ENCODE results near the gene TBC1D8. TPM values are rescaled to one million over a fixed set of nuclear protein-coding genes. Genes with fewer than 3 reads are reported as not detected.
A peak's percentile ranks its signal among the peaks of the same experiment; 100 is the strongest.

TBC1D8 gene
- total RNA-seq, 8 experiments from 2014 or later, result 4.7 to 14.3 (median 10.9) TPM

DNA sequence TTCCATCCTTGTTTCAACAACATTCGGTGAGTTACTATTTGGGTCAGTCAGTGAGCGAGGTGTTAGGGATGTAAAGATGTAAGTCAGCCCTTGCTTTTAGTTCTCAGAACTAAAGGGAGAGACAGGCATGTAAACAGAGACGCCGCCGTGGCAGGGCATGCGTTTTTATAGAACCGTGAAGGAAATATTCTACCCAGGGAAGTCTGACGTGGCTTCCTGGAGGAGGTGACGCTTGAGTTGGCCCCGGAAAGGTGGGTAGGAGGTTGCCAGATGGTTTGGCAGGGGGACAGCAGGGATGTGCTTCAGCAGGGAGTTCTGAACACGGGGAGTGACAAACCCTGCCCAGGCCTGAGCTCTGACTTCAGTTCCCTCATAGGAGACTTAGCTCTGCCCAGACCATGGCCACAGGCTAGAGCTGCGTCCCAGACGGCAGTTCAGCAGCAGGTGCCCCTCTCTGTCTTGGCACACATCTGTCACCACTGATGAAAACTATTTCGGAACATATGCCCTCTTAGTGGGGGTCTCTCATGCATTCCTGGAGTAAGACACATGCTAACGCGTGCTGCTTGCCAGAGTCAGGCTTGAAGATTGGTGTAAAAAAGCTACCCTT, 172.5 kb downstream of the TBC1D8 start:
- no peak overlapping the region for H3K4me3 ChIP-seq
- 65 to 96% (median 87%) methylated on average over 2 to 14 of the region's 16 CpGs for WGBS, 10 experiments
- no peak for ATAC-seq (replicated peaks in 6 of 8)
- H3K4me1 ChIP-seq (replicated peaks in 1 of 2), result peaks cover 6 to 20% of the 10 kb centered on the region in 2 donors
- H3K27ac ChIP-seq, result no peak overlapping the region
- in situ Hi-C loops (cut with MboI; ENCODE audit: low pct_unique_long_range_greater_than_20kb in 2 of 9, low sequenced_read_pairs in 9 of 9, unreplicated experiment in 9 of 9), result loop anchor here in 6 of 9 experiments (10.0 to 25.0 kb wide), 3 partner anchors 241 to 366 kb away; no protein-coding TSS in a partner anchor

DNA sequence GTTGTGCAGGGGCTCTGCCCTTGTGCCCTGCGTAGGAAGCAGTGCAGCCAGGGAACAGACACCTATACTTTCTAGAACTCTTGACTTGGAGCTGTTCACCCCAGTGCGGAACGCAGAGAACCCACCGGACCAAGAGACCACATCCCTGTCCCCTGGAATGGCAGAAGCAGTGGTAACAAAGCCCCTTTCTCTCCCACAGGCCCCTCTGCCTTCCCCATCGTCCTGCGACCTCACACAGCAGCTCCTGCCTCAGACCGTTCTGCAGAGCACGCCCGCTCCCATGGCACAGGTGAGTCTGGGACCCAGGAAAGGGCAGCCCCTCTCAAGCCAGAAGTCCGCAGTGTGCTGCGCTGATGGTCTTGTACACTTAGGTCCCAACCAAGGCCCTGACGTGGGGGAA, 173.7 kb downstream of the TBC1D8 start:
- Histone ChIP-seq H3K27ac (no peak overlapping the region), H3K4me3 (no peak overlapping the region), H3K4me1 (replicated peaks in 1 of 2) (peaks cover 6 to 19% of the 10 kb centered on the region in 2 donors)
- 67 to 100% (median 89%) methylated on average over 1 to 8 of the region's 12 CpGs; no CpG with 5 or more reads in 4 of the 10 experiments for WGBS, 10 experiments
- ATAC-seq (replicated peaks in 6 of 8), result no peak
- in situ Hi-C loops (cut with MboI; ENCODE audit: low pct_unique_long_range_greater_than_20kb in 2 of 9, low sequenced_read_pairs in 9 of 9, unreplicated experiment in 9 of 9), result loop anchor here in 6 of 9 experiments (10.0 to 25.0 kb wide), 3 partner anchors 240 to 365 kb away; no protein-coding TSS in a partner anchor

DNA sequence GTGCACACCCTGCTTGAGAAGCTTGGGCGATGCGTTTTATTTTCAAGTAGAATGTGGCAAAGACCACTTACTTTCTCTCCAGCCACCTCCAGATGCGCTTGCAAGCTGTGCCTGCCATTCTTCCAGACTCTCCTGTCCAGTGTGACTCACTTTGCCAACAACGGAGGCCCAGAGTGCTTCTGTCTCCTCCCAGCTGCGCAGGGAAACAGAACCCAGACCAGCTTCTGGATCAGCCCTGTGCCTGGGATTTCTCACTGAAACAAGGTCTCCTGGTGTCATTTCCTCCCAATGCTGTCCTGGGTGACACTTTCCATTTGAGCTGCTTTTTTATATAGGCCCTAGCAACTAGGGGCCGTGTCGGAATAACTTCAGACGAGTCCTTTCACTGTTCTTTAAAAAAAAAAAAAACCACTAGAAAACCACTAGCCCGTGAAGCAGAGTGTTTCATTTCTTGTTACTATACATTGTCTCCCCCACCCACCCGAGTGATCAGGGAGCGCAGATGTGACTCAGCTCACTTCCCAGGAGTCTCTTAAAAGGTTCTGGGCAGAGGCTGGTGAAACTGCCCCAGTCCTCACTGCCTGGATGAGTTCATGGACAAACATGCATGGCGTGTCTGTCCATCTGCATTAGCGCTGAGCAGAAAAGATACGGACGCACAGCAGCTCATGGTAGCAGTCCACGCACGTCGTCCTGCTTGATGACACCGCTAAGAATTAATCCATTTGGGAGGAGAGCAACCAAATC, 174.4 kb downstream of the TBC1D8 start:
- Histone ChIP-seq H3K4me3 (no peak overlapping the region), H3K4me1 (replicated peaks in 1 of 2) (peaks cover 6 to 12% of the 10 kb centered on the region in 2 donors), H3K27ac (no peak overlapping the region)
- in situ Hi-C loops (cut with MboI; ENCODE audit: low pct_unique_long_range_greater_than_20kb in 2 of 9, low sequenced_read_pairs in 9 of 9, unreplicated experiment in 9 of 9), result loop anchor here in 6 of 9 experiments (10.0 to 25.0 kb wide), 3 partner anchors 240 to 365 kb away; no protein-coding TSS in a partner anchor
- peak in 5 of 8 experiments; percentile 86 to 95 (median 93) for ATAC-seq (replicated peaks in 6 of 8)
- 67 to 100% (median 87%) methylated on average over 1 to 17 of the region's 19 CpGs; no CpG with 5 or more reads in 3 of the 10 experiments for WGBS, 10 experiments

DNA sequence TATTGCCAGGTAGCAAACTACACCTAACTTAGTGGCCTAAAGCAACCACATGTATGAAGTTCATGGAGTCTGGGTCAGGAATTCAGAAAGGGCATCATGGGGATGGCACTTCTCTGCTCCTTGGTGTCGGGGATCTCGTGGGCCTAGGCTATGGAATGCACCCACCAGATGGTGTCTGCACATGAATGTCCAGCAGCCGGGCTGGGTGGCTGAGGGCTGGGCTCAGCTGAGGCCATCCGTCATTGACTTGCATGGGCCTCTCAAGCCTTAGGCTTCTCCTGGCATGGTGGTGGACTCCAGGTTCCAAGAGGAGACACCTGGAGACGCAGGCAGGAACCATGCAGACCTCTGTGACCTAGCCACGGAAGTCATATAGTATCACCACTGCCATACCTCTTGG, 175.1 kb downstream of the TBC1D8 start:
- Histone ChIP-seq H3K4me3 (no peak overlapping the region), H3K27ac (no peak overlapping the region), H3K4me1 (replicated peaks in 1 of 2) (peaks cover 2 to 7% of the 10 kb centered on the region in 2 donors)
- ATAC-seq (replicated peaks in 6 of 8), result no peak
- in situ Hi-C loops (cut with MboI; ENCODE audit: low pct_unique_long_range_greater_than_20kb in 2 of 9, low sequenced_read_pairs in 9 of 9, unreplicated experiment in 9 of 9), result loop anchor here in 6 of 9 experiments (10.0 to 25.0 kb wide), 3 partner anchors 239 to 364 kb away; no protein-coding TSS in a partner anchor
- 85 to 100% (median 100%) methylated on average over 1 to 4 of the region's 6 CpGs; no CpG with 5 or more reads in 5 of the 10 experiments for WGBS, 10 experiments

DNA sequence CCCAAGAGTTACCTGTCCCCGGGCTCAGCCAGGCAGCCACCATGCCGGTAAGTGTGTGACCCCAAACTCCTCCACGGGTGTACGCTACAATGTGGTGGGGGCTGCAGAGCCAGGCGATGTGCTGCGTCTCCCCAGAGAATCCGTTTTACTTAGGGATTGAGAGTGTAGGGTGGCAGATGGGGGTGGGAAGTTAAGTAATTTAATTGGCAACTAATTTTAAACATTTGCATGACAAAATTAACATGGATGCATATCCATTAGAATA, 175.7 kb downstream of the TBC1D8 start:
- H3K4me1 ChIP-seq (replicated peaks in 1 of 2), result peaks cover 0 to 5% of the 10 kb centered on the region in 2 donors
- in situ Hi-C loops (cut with MboI; ENCODE audit: low pct_unique_long_range_greater_than_20kb in 2 of 9, low sequenced_read_pairs in 9 of 9, unreplicated experiment in 9 of 9), result loop anchor here in 6 of 9 experiments (10.0 to 25.0 kb wide), 3 partner anchors 238 to 363 kb away; no protein-coding TSS in a partner anchor
- 60 to 100% (median 100%) methylated on average over 1 to 5 of the region's 7 CpGs; no CpG with 5 or more reads in 4 of the 10 experiments for WGBS, 10 experiments
- no peak overlapping the region for H3K4me3 ChIP-seq
- no peak overlapping the region for H3K27ac ChIP-seq
- ATAC-seq (replicated peaks in 6 of 8), result no peak

DNA sequence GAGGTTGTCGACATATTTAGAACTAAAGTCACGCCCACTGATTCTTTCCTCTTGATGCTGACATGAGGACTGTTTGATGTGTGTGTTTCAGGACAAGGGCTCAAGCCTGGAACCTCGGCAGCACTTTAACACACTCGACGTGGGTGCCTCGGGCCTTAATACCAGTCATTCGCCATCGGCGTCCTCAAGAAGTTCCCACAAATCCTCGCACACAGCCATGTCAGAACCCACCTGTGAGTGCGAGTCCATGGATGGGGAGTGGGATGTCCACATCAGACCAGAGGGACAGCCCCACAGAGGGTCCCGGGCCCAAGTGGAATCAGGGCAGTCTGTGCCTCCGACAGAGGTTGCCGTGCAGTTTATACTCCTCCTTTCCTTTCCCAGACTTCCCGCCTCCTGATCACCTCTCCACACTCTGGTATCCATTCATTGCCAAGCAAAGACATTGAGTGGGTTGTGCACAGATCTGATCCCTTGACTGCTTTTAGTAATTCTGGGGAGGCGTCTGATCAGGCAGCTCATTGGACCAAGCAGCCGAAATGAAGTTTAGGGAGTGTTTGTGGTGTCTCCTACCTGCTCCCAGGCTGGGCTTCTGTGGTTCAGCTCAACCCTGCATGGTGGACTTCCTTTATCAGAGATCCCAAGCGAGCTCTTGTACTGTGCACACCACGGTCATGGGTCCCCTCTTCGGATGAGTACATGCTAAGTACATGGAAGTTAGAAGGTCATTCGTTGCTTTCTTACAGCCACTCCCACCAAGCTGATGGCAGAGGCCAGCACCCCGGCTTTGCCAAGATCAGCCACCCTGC, 176.3 kb downstream of the TBC1D8 start:
- no peak for ATAC-seq (replicated peaks in 6 of 8)
- WGBS, 10 experiments, result 75 to 100% (median 93%) methylated on average over 1 to 14 of the region's 22 CpGs; no CpG with 5 or more reads in 1 of the 10 experiments
- in situ Hi-C loops (cut with MboI; ENCODE audit: low pct_unique_long_range_greater_than_20kb in 2 of 9, low sequenced_read_pairs in 9 of 9, unreplicated experiment in 9 of 9), result loop anchor here in 6 of 9 experiments (10.0 to 25.0 kb wide), 3 partner anchors 238 to 363 kb away; no protein-coding TSS in a partner anchor
- Histone ChIP-seq H3K27ac (no peak overlapping the region), H3K4me1 (replicated peaks in 1 of 2) (peaks cover 0 to 5% of the 10 kb centered on the region in 2 donors), H3K4me3 (no peak overlapping the region)

DNA sequence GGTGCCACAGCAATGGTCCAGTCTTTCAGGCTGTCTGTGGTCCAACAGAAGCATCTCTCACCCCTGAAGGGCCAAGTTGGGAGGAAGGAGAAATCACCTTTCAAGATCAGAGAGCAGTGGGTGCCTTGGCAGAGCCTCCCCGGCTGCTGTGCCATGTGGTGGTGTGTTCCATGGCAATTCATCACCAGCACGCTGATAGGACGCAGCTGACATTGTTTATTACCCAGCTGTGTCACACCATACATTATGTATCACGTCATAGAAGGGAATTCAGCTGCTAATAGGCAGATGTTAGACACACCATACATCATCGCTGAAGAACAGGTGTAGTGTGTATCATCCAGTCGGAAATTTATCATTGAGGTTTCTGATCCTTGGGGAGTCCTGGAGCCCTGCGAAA, 178.7 kb downstream of the TBC1D8 start:
- WGBS, 10 experiments, result 80 to 100% (median 88%) methylated on average over 1 to 7 of the region's 7 CpGs; no CpG with 5 or more reads in 3 of the 10 experiments
- Histone ChIP-seq H3K4me1 (replicated peaks in 1 of 2) (peaks cover 0 to 5% of the 10 kb centered on the region in 2 donors), H3K27ac (no peak overlapping the region), H3K4me3 (no peak overlapping the region)
- ATAC-seq (replicated peaks in 6 of 8), result no peak
- in situ Hi-C loops (cut with MboI; ENCODE audit: low pct_unique_long_range_greater_than_20kb in 2 of 9, low sequenced_read_pairs in 9 of 9, unreplicated experiment in 9 of 9), result loop anchor here in 1 of 9 experiments (10.0 kb wide), 1 partner anchor 238 kb away; no protein-coding TSS in a partner anchor

DNA sequence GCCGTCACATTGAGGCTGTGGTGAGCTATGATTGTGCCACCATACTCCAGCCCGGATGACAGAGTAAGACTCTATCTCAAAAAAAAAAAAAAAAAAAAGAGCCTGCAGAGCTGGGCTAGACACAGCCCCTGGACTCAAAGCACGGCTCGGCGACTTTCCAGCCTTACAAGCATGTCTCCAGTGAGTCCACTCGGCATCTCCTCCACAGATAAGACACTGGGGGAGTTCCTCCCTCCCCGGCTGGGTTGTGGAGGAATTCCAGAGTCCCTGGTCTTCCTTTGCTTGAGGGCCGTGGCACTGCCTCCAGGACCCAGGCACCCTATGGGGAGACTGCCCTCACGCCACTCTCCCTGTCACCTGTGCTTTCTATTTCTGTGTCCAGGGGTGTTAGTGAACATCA, 180.0 kb downstream of the TBC1D8 start:
- in situ Hi-C loops (cut with MboI; ENCODE audit: low pct_unique_long_range_greater_than_20kb in 2 of 9, low sequenced_read_pairs in 9 of 9, unreplicated experiment in 9 of 9), result loop anchor here in 1 of 9 experiments (10.0 kb wide), 1 partner anchor 236 kb away; no protein-coding TSS in a partner anchor
- Histone ChIP-seq H3K4me1 (replicated peaks in 1 of 2) (no peaks in the 10 kb centered on the region), H3K27ac (no peak overlapping the region), H3K4me3 (no peak overlapping the region)
- no peak for ATAC-seq (replicated peaks in 6 of 8)
- 73 to 100% (median 88%) methylated on average over 1 to 8 of the region's 9 CpGs; no CpG with 5 or more reads in 4 of the 10 experiments for WGBS, 10 experiments

DNA sequence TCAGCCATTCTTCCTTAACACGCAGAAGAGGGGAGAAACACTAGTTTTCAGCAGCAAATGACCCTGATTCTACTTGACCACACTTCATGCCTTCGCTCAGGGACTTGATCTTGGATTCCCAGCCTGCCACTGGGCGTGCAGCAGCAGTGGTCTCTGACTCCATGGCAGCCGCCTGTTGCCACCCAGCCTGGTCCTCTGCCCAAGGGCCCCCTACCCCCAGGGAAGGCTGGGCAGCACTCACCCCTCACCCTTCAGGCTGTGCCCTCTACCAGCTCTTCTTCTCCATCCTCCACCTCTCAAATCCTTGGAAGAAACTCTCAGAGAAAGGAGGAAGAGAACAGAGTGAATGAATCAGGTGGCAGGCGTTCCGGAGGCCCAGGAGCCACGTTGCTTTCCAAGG, 181.2 kb downstream of the TBC1D8 start:
- in situ Hi-C loops (cut with MboI; ENCODE audit: low pct_unique_long_range_greater_than_20kb in 2 of 9, low sequenced_read_pairs in 9 of 9, unreplicated experiment in 9 of 9), result loop anchor here in 1 of 9 experiments (10.0 kb wide), 1 partner anchor 235 kb away; no protein-coding TSS in a partner anchor
- Histone ChIP-seq H3K4me3 (no peak overlapping the region), H3K4me1 (replicated peaks in 1 of 2) (no peaks in the 10 kb centered on the region), H3K27ac (no peak overlapping the region)
- WGBS, 10 experiments, result 60 to 100% (median 96%) methylated on average over 1 to 2 of the region's 7 CpGs; no CpG with 5 or more reads in 4 of the 10 experiments
- ATAC-seq (replicated peaks in 6 of 8), result no peak

DNA sequence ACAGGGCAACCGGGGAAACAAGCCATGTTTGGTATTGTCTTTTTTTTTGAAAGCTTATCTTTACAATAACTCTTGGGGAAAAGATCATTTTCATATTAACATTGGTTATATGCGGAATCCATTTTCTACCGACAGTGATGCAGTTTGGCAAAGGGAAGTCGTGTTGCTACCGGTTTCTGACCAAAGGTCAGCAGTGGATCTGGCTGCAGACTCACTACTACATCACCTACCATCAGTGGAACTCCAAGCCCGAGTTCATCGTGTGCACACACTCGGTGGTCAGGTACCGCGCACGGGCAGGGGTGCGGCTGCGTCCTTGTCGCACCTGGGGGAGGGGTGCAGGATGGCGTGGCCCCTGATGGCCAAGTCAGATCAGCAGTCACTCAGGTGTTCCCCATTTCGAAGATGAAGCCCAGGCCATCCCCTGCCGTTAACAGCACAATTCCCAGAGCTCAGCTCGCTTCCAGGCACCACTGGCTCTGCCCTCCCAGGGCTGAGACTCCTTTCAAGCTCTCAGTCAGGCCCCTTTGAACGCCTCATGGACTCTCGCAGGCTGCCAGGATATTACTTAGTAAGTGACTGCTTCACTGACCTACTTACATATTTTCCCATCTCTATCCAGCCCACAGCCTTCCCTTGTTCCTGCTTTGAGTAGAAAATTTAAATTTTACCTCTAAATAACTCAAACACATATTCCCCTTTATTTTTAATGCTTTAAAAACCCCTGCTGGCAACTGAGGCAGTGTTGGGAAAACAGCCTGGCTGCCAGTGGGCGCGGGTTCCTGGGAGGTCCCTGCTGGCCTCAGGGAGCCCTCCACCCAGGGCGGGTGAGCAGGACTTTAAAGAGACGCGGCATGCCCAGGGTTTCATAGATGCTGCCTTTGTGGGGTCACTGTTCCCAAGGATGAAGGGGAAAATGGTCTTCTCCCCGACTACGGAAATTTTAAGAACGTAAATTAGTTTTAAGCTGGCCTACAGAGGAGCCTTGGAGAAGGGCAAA, 182.7 kb downstream of the TBC1D8 start:
- no peak for ATAC-seq (replicated peaks in 6 of 8)

DNA sequence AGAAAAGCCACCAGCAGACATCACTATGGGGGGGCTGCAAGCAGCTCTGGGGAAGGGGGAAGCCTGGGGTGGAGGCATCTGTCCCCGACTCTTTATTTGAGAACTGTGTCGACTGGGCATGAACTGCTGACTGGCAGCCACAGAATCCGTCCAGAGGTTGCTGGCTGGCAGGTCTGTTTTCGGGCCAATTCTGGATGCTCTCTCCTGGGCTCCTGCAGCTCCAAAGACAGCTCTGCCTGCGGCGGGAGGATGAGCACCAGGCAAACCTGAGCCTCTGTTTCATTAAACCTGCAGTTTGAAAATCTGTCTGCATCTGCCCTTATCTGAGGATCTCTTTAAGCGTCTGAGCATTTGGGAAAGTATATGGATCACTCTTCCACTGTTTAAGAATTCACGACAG, 183.5 kb downstream of the TBC1D8 start:
- Histone ChIP-seq H3K4me3 (no peak overlapping the region), H3K4me1 (replicated peaks in 1 of 2) (peaks cover 0 to 8% of the 10 kb centered on the region in 2 donors), H3K27ac (no peak overlapping the region)
- no peak for ATAC-seq (replicated peaks in 6 of 8)
- WGBS, 10 experiments, result 57 to 100% (median 94%) methylated on average over 1 to 4 of the region's 8 CpGs; no CpG with 5 or more reads in 2 of the 10 experiments
- in situ Hi-C loops (cut with MboI; ENCODE audit: low pct_unique_long_range_greater_than_20kb in 2 of 9, low sequenced_read_pairs in 9 of 9, unreplicated experiment in 9 of 9), result no loop called here

More for the DNA sequence above, 182.7 kb downstream of the TBC1D8 start:
- no peak overlapping the region for H3K27ac ChIP-seq
- no peak overlapping the region for H3K4me3 ChIP-seq
- in situ Hi-C loops (cut with MboI; ENCODE audit: low pct_unique_long_range_greater_than_20kb in 2 of 9, low sequenced_read_pairs in 9 of 9, unreplicated experiment in 9 of 9), result no loop called here
- peaks cover 0 to 8% of the 10 kb centered on the region in 2 donors for H3K4me1 ChIP-seq (replicated peaks in 1 of 2)
- 50 to 100% (median 93%) methylated on average over 1 to 22 of the region's 28 CpGs for WGBS, 10 experiments
